Loucy (cell line): ENCODE data around the gene MTMR4.

Experiments used
- EZH2phosphoT487 ChIP-seq: fragments of 200-600 bp; IDR thresholded peaks from 2 replicates; pipeline ENCODE4 v1.6.1; 2018; ENCODE audit warnings: antibody characterized with exemption, mild to moderate bottlenecking, moderate library complexity, borderline replicate concordance
- TF ChIP-seq, protein P1 (sequence below): fragments of 200-600 bp; sonication (generic); conservative IDR thresholded peaks from 2 replicates; pipeline ENCODE4 v1.5.1; 2014; ENCODE audit warnings: mild to moderate bottlenecking, antibody characterized with exemption, low read length

DNA sequence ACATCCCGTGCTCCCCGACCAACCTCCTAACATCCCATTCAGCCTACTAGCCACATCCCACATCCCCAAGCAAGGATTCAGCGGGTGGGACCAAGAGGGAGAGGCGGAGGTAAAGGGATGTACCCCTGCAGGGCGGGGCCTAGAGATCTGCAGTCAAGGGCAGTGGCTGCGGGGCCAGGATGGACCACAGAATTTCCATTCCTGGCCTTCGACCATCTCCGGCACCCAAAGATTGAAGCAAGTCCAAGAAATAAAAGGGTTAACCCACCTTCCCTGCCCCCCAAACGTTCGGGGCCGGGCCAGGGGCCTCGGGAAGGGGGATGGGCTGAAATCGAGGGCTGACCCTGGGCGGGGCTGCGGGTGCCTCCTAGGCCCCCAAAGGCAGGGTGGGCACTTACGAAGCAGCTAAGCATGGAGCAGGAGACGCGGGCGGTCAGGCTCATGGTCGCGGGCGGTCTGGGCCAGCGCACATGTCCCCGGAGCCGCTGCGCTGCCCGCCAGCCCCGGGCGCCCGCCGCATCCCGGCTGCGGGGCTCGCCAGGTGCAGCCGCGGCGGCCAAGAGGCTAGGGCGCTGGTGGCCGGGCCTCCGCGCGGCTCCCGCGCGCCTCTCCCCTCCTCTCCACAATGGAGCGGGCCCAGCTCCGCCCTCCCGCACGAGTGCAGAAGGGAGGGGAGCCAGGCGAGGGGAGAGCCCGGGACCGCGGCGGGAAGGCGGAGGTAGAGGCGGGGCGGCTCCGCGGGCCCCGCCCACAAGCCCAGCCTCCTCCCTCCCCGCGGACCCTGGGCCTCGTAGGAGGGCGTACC is at the start of gene MTMR4:
- TF ChIP-seq, protein P1, sequence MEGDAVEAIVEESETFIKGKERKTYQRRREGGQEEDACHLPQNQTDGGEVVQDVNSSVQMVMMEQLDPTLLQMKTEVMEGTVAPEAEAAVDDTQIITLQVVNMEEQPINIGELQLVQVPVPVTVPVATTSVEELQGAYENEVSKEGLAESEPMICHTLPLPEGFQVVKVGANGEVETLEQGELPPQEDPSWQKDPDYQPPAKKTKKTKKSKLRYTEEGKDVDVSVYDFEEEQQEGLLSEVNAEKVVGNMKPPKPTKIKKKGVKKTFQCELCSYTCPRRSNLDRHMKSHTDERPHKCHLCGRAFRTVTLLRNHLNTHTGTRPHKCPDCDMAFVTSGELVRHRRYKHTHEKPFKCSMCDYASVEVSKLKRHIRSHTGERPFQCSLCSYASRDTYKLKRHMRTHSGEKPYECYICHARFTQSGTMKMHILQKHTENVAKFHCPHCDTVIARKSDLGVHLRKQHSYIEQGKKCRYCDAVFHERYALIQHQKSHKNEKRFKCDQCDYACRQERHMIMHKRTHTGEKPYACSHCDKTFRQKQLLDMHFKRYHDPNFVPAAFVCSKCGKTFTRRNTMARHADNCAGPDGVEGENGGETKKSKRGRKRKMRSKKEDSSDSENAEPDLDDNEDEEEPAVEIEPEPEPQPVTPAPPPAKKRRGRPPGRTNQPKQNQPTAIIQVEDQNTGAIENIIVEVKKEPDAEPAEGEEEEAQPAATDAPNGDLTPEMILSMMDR = no peak
- TF ChIP-seq EZH2phosphoT487 = no peak
